Measurements from ENCODE around the gene NEGR1.
"Not testable (repeated sequence)": the region's sequence is repeated elsewhere in the genome, so short reads cannot be mapped to it uniquely, and the experiment has no call there.

- TF ChIP-seq CTCF (conservative IDR thresholded peaks at IDR 0.05; ENCODE audit: low read length); EZH2phosphoT487 (IDR thresholded peaks at IDR 0.05; ENCODE audit: borderline replicate concordance, low read depth, low read length): not testable (repeated sequence)
Observed at GRCh38 chr1:71888166-71888565, 394.2 kb downstream of the NEGR1 start.

Data from OCI-LY7 (cell line).